SK-N-SH (cell line): ENCODE measurements around the gene LY6G6D. TPM values are rescaled to one million over a fixed set of nuclear protein-coding genes. Genes with fewer than 3 reads are reported as not detected.

Experiments used
- CTCF ChIA-PET: fragments of 300-600, 350-600 bp; formaldehyde crosslinking; extraction: SDS; loops from one replicate; lab custom pipeline; 2021; lab: Yijun Ruan, JAX
- POLR2A ChIA-PET: fragments of 350-600 bp; sonication (Branson Sonifier 250); formaldehyde crosslinking; extraction: SDS; loops from one replicate; lab custom pipeline; 2020; ENCODE audit warnings: antibody characterized with exemption, inconsistent platforms; lab: Yijun Ruan, JAX
- DNase-seq: peaks from one replicate; pipeline ENCODE4 v3.0.0; 2012
- H2AFZ ChIP-seq: fragments of 200-600 bp; sonication (generic); 2 replicates; pipeline ENCODE4 v1.8.1; 2016; ENCODE audit warnings: antibody characterized with exemption, mild to moderate bottlenecking, low read depth
- H3F3A ChIP-seq: fragments of 200-600 bp; sonication (generic); replicated peaks from 2 replicates; pipeline ENCODE3; 2016; ENCODE audit warnings: antibody characterized with exemption, mild to moderate bottlenecking; ENCODE audit not compliant: insufficient read depth
- H3K27ac ChIP-seq, 2 experiments: fragments of 200-500 bp in 1 of 2; fragments of 200-600 bp in 1 of 2; sonication (Bioruptor generic) in 1 of 2; sonication (generic), shearing (Covaris generic) in 1 of 2; 2 replicates each; pipeline versions ENCODE4 v1.5.1 to v1.6.1; 2014 to 2016; ENCODE audit warnings: low read depth in 2 of 2, inconsistent platforms in 1 of 2, low read length in 1 of 2, mild to moderate bottlenecking in 1 of 2, mixed read lengths in 1 of 2
- H3K27me3 ChIP-seq: fragments of 200-600 bp; sonication (generic), shearing (Covaris generic); 2 replicates; pipeline ENCODE4 v1.6.1; 2016; ENCODE audit warnings: mixed run types; ENCODE audit not compliant: insufficient read depth
- H3K36me3 ChIP-seq, 2 experiments: fragments of 200-500 bp in 1 of 2; fragments of 200-600 bp in 1 of 2; sonication (Bioruptor generic) in 1 of 2; sonication (generic) in 1 of 2; replicated peaks in 1 of 2; 2 replicates each; pipeline versions ENCODE3 to v1.5.1; 2014 to 2016; ENCODE audit warnings: low read length in 1 of 2, mild to moderate bottlenecking in 1 of 2; ENCODE audit not compliant: insufficient read depth in 2 of 2, control insufficient read depth in 1 of 2
- H3K4me1 ChIP-seq, 2 experiments: fragments of 200-500 bp in 1 of 2; fragments of 200-600 bp in 1 of 2; sonication (Bioruptor generic) in 1 of 2; sonication (generic), shearing (Covaris generic) in 1 of 2; 2 replicates each; pipeline versions ENCODE4 v1.5.1 to v1.6.1; 2014 to 2016; ENCODE audit warnings: low read depth in 1 of 2, low read length in 1 of 2, mixed run types in 1 of 2; ENCODE audit not compliant: insufficient read depth in 2 of 2, control insufficient read depth in 1 of 2
- H3K4me2 ChIP-seq: fragments of 200-600 bp; sonication (generic), shearing (Covaris generic); 2 replicates; pipeline ENCODE4 v1.6.1; 2017; ENCODE audit warnings: mixed run types
- H3K4me3 ChIP-seq, 2 experiments: fragments of 200-500 bp in 1 of 2; fragments of 200-600 bp in 1 of 2; sonication (Bioruptor generic) in 1 of 2; sonication (generic), shearing (Covaris generic) in 1 of 2; 2 replicates each; pipeline versions ENCODE4 v1.5.1 to v1.8.1; 2014 to 2016; ENCODE audit warnings: low read depth in 2 of 2, inconsistent platforms in 1 of 2, low read length in 1 of 2, mild to moderate bottlenecking in 1 of 2, mixed read lengths in 1 of 2, moderate library complexity in 1 of 2
- H3K79me2 ChIP-seq: fragments of 200-600 bp; sonication (generic); 2 replicates; pipeline ENCODE4 v1.8.1; 2017; ENCODE audit warnings: mild to moderate bottlenecking; ENCODE audit not compliant: insufficient read depth
- H3K9ac ChIP-seq: fragments of 200-600 bp; sonication (generic); 2 replicates; pipeline ENCODE4 v1.6.1; 2017; ENCODE audit warnings: mixed run types
- H3K9me2 ChIP-seq: fragments of 200-600 bp; sonication (generic); 2 replicates; pipeline ENCODE4 v1.6.1; 2017; ENCODE audit warnings: mixed run types
- H3K9me3 ChIP-seq: fragments of 200-600 bp; sonication (generic); 2 replicates; pipeline ENCODE4 v1.6.1; 2017; ENCODE audit warnings: mixed run types, mild to moderate bottlenecking, moderate library complexity
- H4K20me1 ChIP-seq: fragments of 200-600 bp; sonication (generic); 2 replicates; pipeline ENCODE4 v1.6.1; 2017; ENCODE audit warnings: mild to moderate bottlenecking, mixed run types; ENCODE audit not compliant: insufficient read depth
- CTCF ChIP-seq: fragments of 200-600 bp; sonication (generic); IDR thresholded peaks from 2 replicates; pipeline ENCODE4 v1.6.1; 2017; ENCODE audit warnings: antibody characterized with exemption, mild to moderate bottlenecking, moderate library complexity
- EP300 ChIP-seq, 2 experiments: IDR thresholded peaks; 2 replicates each; pipeline versions ENCODE4 v1.4.0 to v1.6.1; 2012; ENCODE audit warnings: borderline replicate concordance in 1 of 2, low read depth in 1 of 2, low read length in 1 of 2
- EZH2phosphoT487 ChIP-seq: fragments of 200-600 bp; sonication (generic); IDR thresholded peaks from 2 replicates; pipeline ENCODE4 v1.6.1; 2017; ENCODE audit warnings: low read depth, mixed run types, mild to moderate bottlenecking, antibody characterized with exemption, moderate library complexity, borderline replicate concordance
- FOXJ3 ChIP-seq: sonication (generic); formaldehyde crosslinking; IDR thresholded peaks from 2 replicates; pipeline ENCODE4 v1.5.1; 2020; ENCODE audit warnings: mild to moderate bottlenecking, missing genetic modification reagents
- FOXM1 ChIP-seq: IDR thresholded peaks from 2 replicates; pipeline ENCODE4 v1.4.0; 2012; ENCODE audit warnings: low read depth, mild to moderate bottlenecking
- GABPA ChIP-seq: IDR thresholded peaks from 2 replicates; pipeline ENCODE4 v1.4.0; 2012; ENCODE audit warnings: low read depth, mild to moderate bottlenecking
- MEF2A ChIP-seq: IDR thresholded peaks from 2 replicates; pipeline ENCODE4 v1.4.0; 2012; ENCODE audit warnings: low read depth, borderline replicate concordance
- MXI1 ChIP-seq: IDR thresholded peaks from 2 replicates; pipeline ENCODE4 v1.6.1; 2012; ENCODE audit warnings: mild to moderate bottlenecking, low read depth, low read length, improper control_type of control experiment
- NFIC ChIP-seq: IDR thresholded peaks from 2 replicates; pipeline ENCODE4 v1.4.0; 2012; ENCODE audit warnings: borderline replicate concordance
- POLR2AphosphoS5 ChIP-seq: IDR thresholded peaks from 2 replicates; pipeline ENCODE4 v1.6.1; 2012; ENCODE audit warnings: low read depth, low read length
- RCOR1 ChIP-seq: fragments of 150-350 bp; IDR thresholded peaks from 2 replicates; pipeline ENCODE4 v1.6.1; 2017; ENCODE audit warnings: antibody characterized with exemption, low read length
- RFX5 ChIP-seq: IDR thresholded peaks from 2 replicates; pipeline ENCODE4 v1.6.1; 2012; ENCODE audit warnings: mild to moderate bottlenecking, improper control_type of control experiment, low read length
- SIN3A ChIP-seq: IDR thresholded peaks from 2 replicates; pipeline ENCODE4 v1.6.1; 2012; ENCODE audit warnings: low read depth, mild to moderate bottlenecking, low read length, moderate library complexity, borderline replicate concordance
- SMC3 ChIP-seq: IDR thresholded peaks from 2 replicates; pipeline ENCODE4 v1.6.1; 2012; ENCODE audit warnings: low read depth, low read length, improper control_type of control experiment
- TEAD4 ChIP-seq: IDR thresholded peaks from 2 replicates; pipeline ENCODE4 v1.4.0; 2012; ENCODE audit warnings: mild to moderate bottlenecking, borderline replicate concordance; ENCODE audit not compliant: insufficient read depth
- YY1 ChIP-seq: IDR thresholded peaks from 2 replicates; pipeline ENCODE4 v1.4.0; 2012; ENCODE audit warnings: low read depth, mild to moderate bottlenecking
- WGBS: methylation state at CpG from one replicate; pipeline ENCODE4 v1.1.6; 2017; ENCODE audit warnings: low lambda C conversion rate; 5-methylcytosine and 5-hydroxymethylcytosine counted together
- polyA plus RNA-seq, 3 experiments: library from polyadenylated mRNA; depleted of rRNA; stranded (reverse); fragments of >200 nt; gene quantifications; 2 replicates each; pipeline ENCODE4 v1.2.3, GENCODE V29; 2012
- TF ChIP-seq, protein P1 (sequence below): IDR thresholded peaks from 2 replicates; pipeline ENCODE4 v1.4.0; 2012; ENCODE audit warnings: low read depth, borderline replicate concordance

LY6G6D gene
- polyA plus RNA-seq, 1 of the 3 experiments (the other 2 are of a cell fraction), result not detected

DNA sequence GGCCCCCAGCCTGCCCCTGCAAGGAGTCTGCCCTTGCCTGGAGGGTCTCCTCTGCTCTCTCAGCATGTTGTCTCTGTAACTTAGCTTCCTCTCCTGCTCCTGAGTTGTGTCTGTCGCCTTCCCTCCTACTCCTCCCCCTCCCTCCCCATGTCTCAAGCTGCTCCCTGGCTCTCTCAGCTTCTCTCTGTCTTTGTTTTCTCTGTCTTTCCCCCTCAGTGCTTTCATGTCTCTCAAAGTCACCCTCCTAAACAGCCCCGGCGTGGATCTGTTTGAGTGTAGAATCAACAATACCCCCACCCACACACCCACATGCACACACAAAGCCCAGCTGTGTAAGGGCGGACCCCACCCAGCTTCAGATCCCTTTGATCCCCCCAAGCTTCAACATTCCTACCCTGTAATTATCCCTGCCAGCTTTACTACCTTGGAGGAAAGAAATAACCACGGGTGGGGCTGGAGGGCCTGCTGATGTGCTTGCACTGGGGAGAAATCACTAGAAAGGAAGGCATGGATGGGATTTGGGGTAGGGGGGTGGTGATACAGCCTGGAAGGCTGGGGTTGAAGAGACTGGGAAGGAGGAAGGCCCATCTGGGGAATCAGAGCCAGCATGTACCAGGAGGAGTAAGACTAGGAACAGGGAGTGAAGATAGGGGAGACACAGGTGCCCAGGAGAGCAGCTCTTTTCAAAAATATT lies 1.0 kb upstream of the LY6G6D start:
- WGBS, result 64% methylated on average over 5 of the region's 5 CpGs
- Histone ChIP-seq H3K27me3 (no peaks in the 10 kb centered on the region), H3K9me2 (no peaks in the 10 kb centered on the region), H3K4me2 (no peak overlapping the region), H4K20me1 (no peaks in the 10 kb centered on the region), H3K4me3 (no peak overlapping the region), H3K9ac (no peak overlapping the region), H3K36me3 (no peaks in the 10 kb centered on the region), H2AFZ (no peak overlapping the region), H3K27ac (no peak overlapping the region), H3F3A (peaks cover 3% of the 10 kb centered on the region), H3K9me3 (no peaks in the 10 kb centered on the region), H3K79me2 (no peaks in the 10 kb centered on the region), H3K4me1 (no peaks in the 10 kb centered on the region)
- no peak for TF ChIP-seq MXI1
- no peak for TF ChIP-seq FOXM1
- TF ChIP-seq POLR2AphosphoS5, result no peak
- TF ChIP-seq, protein P1, sequence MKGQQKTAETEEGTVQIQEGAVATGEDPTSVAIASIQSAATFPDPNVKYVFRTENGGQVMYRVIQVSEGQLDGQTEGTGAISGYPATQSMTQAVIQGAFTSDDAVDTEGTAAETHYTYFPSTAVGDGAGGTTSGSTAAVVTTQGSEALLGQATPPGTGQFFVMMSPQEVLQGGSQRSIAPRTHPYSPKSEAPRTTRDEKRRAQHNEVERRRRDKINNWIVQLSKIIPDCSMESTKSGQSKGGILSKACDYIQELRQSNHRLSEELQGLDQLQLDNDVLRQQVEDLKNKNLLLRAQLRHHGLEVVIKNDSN, result no peak
- no peak for TF ChIP-seq CTCF
- TF ChIP-seq YY1, result no peak
- TF ChIP-seq TEAD4, result no peak
- no peak for TF ChIP-seq RFX5
- no peak for TF ChIP-seq SIN3A
- TF ChIP-seq RCOR1, result no peak
- no peak for TF ChIP-seq SMC3
- TF ChIP-seq EP300 (IDR thresholded peaks at IDR 0.05; ENCODE audit: borderline replicate concordance in 1 of 2, low read depth in 1 of 2, low read length in 1 of 2), result no peak
- no peak for TF ChIP-seq GABPA
- no peak for TF ChIP-seq MEF2A
- no peak for TF ChIP-seq EZH2phosphoT487
- TF ChIP-seq FOXJ3 (CRISPR knock-in tag), result no peak
- no peak for TF ChIP-seq NFIC
- ChIA-PET CTCF (interaction anchor here (1.1 to 1.5 kb wide), 4 partner anchors 10 to 77 kb away, joined by 3 to 4 read pairs (median 3); no protein-coding TSS in a partner anchor), POLR2A (no interaction called here)
- no peak for DNase-seq
